ENCODE data around the gene PITX1.

DNA sequence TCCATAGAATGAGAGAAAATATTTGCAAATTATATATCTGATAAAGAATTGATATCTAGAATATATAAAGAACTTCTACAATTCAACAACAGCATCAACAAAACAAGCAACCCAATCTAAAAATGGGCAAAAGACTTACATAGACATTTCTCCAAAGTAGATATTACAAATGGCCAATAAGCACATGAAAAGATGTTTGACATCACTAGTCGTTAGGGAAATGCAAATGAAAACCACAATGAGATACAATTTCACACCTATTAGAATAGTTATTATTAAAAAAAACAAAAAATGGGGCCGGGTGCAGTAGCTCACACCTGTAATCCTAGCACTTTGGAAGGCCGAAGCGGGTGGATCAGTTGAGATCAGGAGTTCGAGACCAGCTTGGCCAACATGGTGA, 41.9 kb downstream of the PITX1 start:
- TF ChIP-seq JUND (IDR thresholded peaks at IDR 0.05) (no peak), EZH2 (IDR thresholded peaks at IDR 0.05) (no peak), POLR2AphosphoS5 (IDR thresholded peaks at IDR 0.05; ENCODE audit: low read depth, low read length) (no peak), POLR2A (IDR thresholded peaks at IDR 0.05; ENCODE audit: borderline replicate concordance, extremely low read depth, insufficient read depth, insufficient read length) (no peak), RAD21 (IDR thresholded peaks at IDR 0.05; ENCODE audit: low read depth) (no peak), ZFX (IDR thresholded peaks at IDR 0.05) (no peak), SRF (IDR thresholded peaks at IDR 0.05; ENCODE audit: low read depth) (no peak), ZNF274 (IDR thresholded peaks at IDR 0.05; ENCODE audit: low read depth, low read length) (no peak)
- TF ChIP-seq, protein P1, sequence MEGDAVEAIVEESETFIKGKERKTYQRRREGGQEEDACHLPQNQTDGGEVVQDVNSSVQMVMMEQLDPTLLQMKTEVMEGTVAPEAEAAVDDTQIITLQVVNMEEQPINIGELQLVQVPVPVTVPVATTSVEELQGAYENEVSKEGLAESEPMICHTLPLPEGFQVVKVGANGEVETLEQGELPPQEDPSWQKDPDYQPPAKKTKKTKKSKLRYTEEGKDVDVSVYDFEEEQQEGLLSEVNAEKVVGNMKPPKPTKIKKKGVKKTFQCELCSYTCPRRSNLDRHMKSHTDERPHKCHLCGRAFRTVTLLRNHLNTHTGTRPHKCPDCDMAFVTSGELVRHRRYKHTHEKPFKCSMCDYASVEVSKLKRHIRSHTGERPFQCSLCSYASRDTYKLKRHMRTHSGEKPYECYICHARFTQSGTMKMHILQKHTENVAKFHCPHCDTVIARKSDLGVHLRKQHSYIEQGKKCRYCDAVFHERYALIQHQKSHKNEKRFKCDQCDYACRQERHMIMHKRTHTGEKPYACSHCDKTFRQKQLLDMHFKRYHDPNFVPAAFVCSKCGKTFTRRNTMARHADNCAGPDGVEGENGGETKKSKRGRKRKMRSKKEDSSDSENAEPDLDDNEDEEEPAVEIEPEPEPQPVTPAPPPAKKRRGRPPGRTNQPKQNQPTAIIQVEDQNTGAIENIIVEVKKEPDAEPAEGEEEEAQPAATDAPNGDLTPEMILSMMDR (IDR thresholded peaks at IDR 0.05 in 2 of 3, conservative IDR thresholded peaks at IDR 0.05 in 1 of 3; ENCODE audit: borderline replicate concordance in 1 of 3, insufficient read depth in 1 of 3, low read depth in 2 of 3, low read length in 2 of 3), result no peak
- TF ChIP-seq, protein P2, sequence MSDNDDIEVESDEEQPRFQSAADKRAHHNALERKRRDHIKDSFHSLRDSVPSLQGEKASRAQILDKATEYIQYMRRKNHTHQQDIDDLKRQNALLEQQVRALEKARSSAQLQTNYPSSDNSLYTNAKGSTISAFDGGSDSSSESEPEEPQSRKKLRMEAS (IDR thresholded peaks at IDR 0.05), result no peak
